RWPE2 (cell line): ENCODE measurements around the gene LMNTD1.

Experiments
- ATAC-seq: fragments of 200-7000 bp; cut with Tn5 transposase; 3 replicates; pipeline ENCODE4 v1.9.1; 2021; ENCODE audit warnings: low read depth
- DNase-seq: peaks from one replicate; pipeline ENCODE4 v3.0.0-alpha.2; 2020; ENCODE audit warnings: low spot score
- H3K27ac ChIP-seq: fragments of 450-650 bp; 2 replicates; pipeline ENCODE4 v1.5.1; 2017; ENCODE audit warnings: mild to moderate bottlenecking; ENCODE audit not compliant: poor library complexity, severe bottlenecking
- H3K27me3 ChIP-seq: fragments of 250-450 bp; sonication (Bioruptor Pico); 2 replicates; pipeline ENCODE4 v1.5.1; 2021; ENCODE audit warnings: mild to moderate bottlenecking, moderate library complexity; ENCODE audit not compliant: insufficient read depth, poor library complexity, severe bottlenecking
- H3K36me3 ChIP-seq: fragments of 250-450 bp; sonication (Bioruptor Pico); 2 replicates; pipeline ENCODE4 v1.5.1; 2020; ENCODE audit warnings: low read depth, mild to moderate bottlenecking, moderate library complexity
- H3K4me1 ChIP-seq: fragments of 250-450 bp; sonication (Bioruptor Pico); 2 replicates; pipeline ENCODE4 v1.5.1; 2021; ENCODE audit warnings: mild to moderate bottlenecking, moderate library complexity; ENCODE audit not compliant: insufficient read depth, poor library complexity, severe bottlenecking
- H3K4me3 ChIP-seq: fragments of 250-450 bp; sonication (Bioruptor Pico); 2 replicates; pipeline ENCODE4 v1.5.1; 2021; ENCODE audit warnings: mild to moderate bottlenecking, moderate library complexity; ENCODE audit not compliant: severe bottlenecking
- H3K9me3 ChIP-seq: fragments of 250-450 bp; sonication (Bioruptor Pico); 2 replicates; pipeline ENCODE4 v1.5.1; 2021; ENCODE audit warnings: mild to moderate bottlenecking, moderate library complexity; ENCODE audit not compliant: severe bottlenecking
- CTCF ChIP-seq: fragments of 450-650 bp; IDR thresholded peaks from one replicate; pipeline ENCODE4 v1.5.1; 2017; ENCODE audit warnings: mild to moderate bottlenecking, moderate library complexity; ENCODE audit not compliant: poor library complexity, severe bottlenecking

Gene LMNTD1

GRCh38 chr12:25458047-25458552 is 95.0 kb downstream of the LMNTD1 start:
- H3K4me1 ChIP-seq: peaks cover 12% of the 10 kb centered on the region
- DNase-seq (peak; percentile 33), ATAC-seq (peak; percentile 97)
- TF ChIP-seq CTCF: peak; percentile 1
- no peaks in the 10 kb centered on the region for H3K27me3 ChIP-seq
- H3K9me3 ChIP-seq: no peaks in the 10 kb centered on the region
- peak overlapping the region; percentile 80 for H3K27ac ChIP-seq
- no peaks in the 10 kb centered on the region for H3K36me3 ChIP-seq
- no peak overlapping the region for H3K4me3 ChIP-seq

- DNase-seq (no peak), ATAC-seq (no peak)
- no peak for TF ChIP-seq CTCF
- Histone ChIP-seq H3K9me3 (no peaks in the 10 kb centered on the region), H3K27ac (no peak overlapping the region), H3K4me1 (peaks cover 12% of the 10 kb centered on the region), H3K4me3 (no peak overlapping the region), H3K27me3 (no peaks in the 10 kb centered on the region), H3K36me3 (no peaks in the 10 kb centered on the region)
Observed at GRCh38 chr12:25456474-25456873, 96.6 kb downstream of the LMNTD1 start.

- TF ChIP-seq CTCF: no peak
Observed at GRCh38 chr12:25455696-25456095, 97.4 kb downstream of the LMNTD1 start.

GRCh38 chr12:25449007-25449406 is 104.1 kb downstream of the LMNTD1 start:
- H3K4me3 ChIP-seq: no peak overlapping the region
- H3K27me3 ChIP-seq: no peaks in the 10 kb centered on the region
- H3K4me1 ChIP-seq: no peaks in the 10 kb centered on the region
- no peaks in the 10 kb centered on the region for H3K9me3 ChIP-seq
- H3K27ac ChIP-seq: no peak overlapping the region
- H3K36me3 ChIP-seq: no peaks in the 10 kb centered on the region
- DNase-seq (no peak), ATAC-seq (no peak)
- TF ChIP-seq CTCF: no peak

More at GRCh38 chr12:25455696-25456095, 97.4 kb downstream of the LMNTD1 start:
- Histone ChIP-seq H3K27me3 (no peaks in the 10 kb centered on the region), H3K27ac (no peak overlapping the region), H3K4me3 (no peak overlapping the region), H3K4me1 (peaks cover 12% of the 10 kb centered on the region), H3K9me3 (no peaks in the 10 kb centered on the region), H3K36me3 (no peaks in the 10 kb centered on the region)
- ATAC-seq (no peak), DNase-seq (no peak)

- DNase-seq (no peak), ATAC-seq (no peak)
- Histone ChIP-seq H3K4me1 (no peaks in the 10 kb centered on the region), H3K36me3 (no peaks in the 10 kb centered on the region), H3K9me3 (no peaks in the 10 kb centered on the region), H3K27me3 (no peaks in the 10 kb centered on the region), H3K4me3 (no peak overlapping the region), H3K27ac (no peak overlapping the region)
- TF ChIP-seq CTCF: no peak
Observed at GRCh38 chr12:25447046-25447445, 106.0 kb downstream of the LMNTD1 start.
